IMR-90 (cell line): Measurements from ENCODE around the gene UAP1. TPM values are rescaled to one million over a fixed set of nuclear protein-coding genes. Genes with fewer than 3 reads are reported as not detected.

Source experiments
- ATAC-seq: fragments of 200-7000 bp; cut with Tn5 transposase; 2 replicates; pipeline ENCODE4 v1.9.1; 2020; ENCODE audit warnings: low read depth, mild to moderate bottlenecking, moderate library complexity
- BruUV-seq: library from RNA; stranded (reverse); fragments of 400-500 nt; replicated peaks from 2 replicates; lab custom pipeline; 2021; lab: Mats Ljungman, UMichigan
- CTCF ChIA-PET: fragments of 300-600 bp; formaldehyde crosslinking; extraction: SDS; loops from one replicate; lab custom pipeline; 2021; ENCODE audit warnings: antibody characterized with exemption; lab: Yijun Ruan, JAX
- POLR2A ChIA-PET: fragments of 300-600 bp; sonication (Branson Sonifier 250); formaldehyde crosslinking; loops from one replicate; lab custom pipeline; 2022; ENCODE audit warnings: antibody characterized with exemption; ENCODE audit not compliant: unreplicated experiment; lab: Charles Lee
- DNase-seq: peaks from one replicate; pipeline ENCODE4 v3.0.0; 2013
- H2AFZ ChIP-seq: replicated peaks from 2 replicates; pipeline ENCODE3; 2013; ENCODE audit warnings: low read length, mild to moderate bottlenecking; ENCODE audit not compliant: poor library complexity
- H2AK5ac ChIP-seq: 2 replicates; pipeline ENCODE4 v1.6.1; 2013; ENCODE audit warnings: low read depth, low read length, inconsistent platforms
- H2AK9ac ChIP-seq: replicated peaks from 2 replicates; pipeline ENCODE3; 2013; ENCODE audit warnings: mild to moderate bottlenecking, low read depth, low read length, moderate library complexity; ENCODE audit not compliant: poor library complexity
- H2BK120ac ChIP-seq: 2 replicates; pipeline ENCODE4 v1.6.1; 2013; ENCODE audit warnings: low read depth, low read length, inconsistent platforms
- H2BK15ac ChIP-seq: 3 replicates; pipeline ENCODE4 v1.6.1; 2013; ENCODE audit warnings: low read depth, low read length, inconsistent platforms
- H2BK20ac ChIP-seq: 2 replicates; pipeline ENCODE4 v1.6.1; 2013; ENCODE audit warnings: low read depth, mild to moderate bottlenecking, inconsistent platforms, low read length, moderate library complexity
- H2BK5ac ChIP-seq: 2 replicates; pipeline ENCODE4 v1.6.1; 2013; ENCODE audit warnings: mild to moderate bottlenecking, low read depth, low read length, inconsistent platforms; ENCODE audit not compliant: poor library complexity, severe bottlenecking
- H3K14ac ChIP-seq: replicated peaks from 2 replicates; pipeline ENCODE4 v1.6.1; 2013; ENCODE audit warnings: low read depth, low read length, inconsistent platforms
- H3K18ac ChIP-seq: 2 replicates; pipeline ENCODE4 v1.6.1; 2013; ENCODE audit warnings: low read depth, low read length, control low read depth
- H3K23ac ChIP-seq: 2 replicates; pipeline ENCODE4 v1.6.1; 2013; ENCODE audit warnings: low read depth, low read length, inconsistent platforms
- H3K27ac ChIP-seq: 2 replicates; pipeline ENCODE4 v1.5.1; 2013; ENCODE audit warnings: mild to moderate bottlenecking, control low read depth, low read length; ENCODE audit not compliant: insufficient read depth
- H3K27me3 ChIP-seq: 2 replicates; pipeline ENCODE4 v1.6.1; 2013; ENCODE audit warnings: low read length; ENCODE audit not compliant: control insufficient read depth, insufficient read depth
- H3K36me3 ChIP-seq: 2 replicates; pipeline ENCODE4 v1.6.1; 2013; ENCODE audit warnings: low read length, mixed read lengths; ENCODE audit not compliant: control insufficient read depth, insufficient read depth
- H3K4ac ChIP-seq: 2 replicates; pipeline ENCODE4 v1.6.1; 2013; ENCODE audit warnings: low read depth, low read length, inconsistent platforms
- H3K4me1 ChIP-seq: 2 replicates; pipeline ENCODE4 v1.6.1; 2013; ENCODE audit warnings: low read length, mixed read lengths; ENCODE audit not compliant: control insufficient read depth, insufficient read depth
- H3K4me2 ChIP-seq: 2 replicates; pipeline ENCODE4 v1.6.1; 2013; ENCODE audit warnings: low read depth, mild to moderate bottlenecking, control low read depth, low read length, moderate library complexity
- H3K4me3 ChIP-seq: 2 replicates; pipeline ENCODE4 v1.5.1; 2013; ENCODE audit warnings: low read depth, mild to moderate bottlenecking, control low read depth, low read length, moderate library complexity; ENCODE audit not compliant: insufficient read depth
- H3K56ac ChIP-seq: 2 replicates; pipeline ENCODE4 v1.6.1; 2013; ENCODE audit warnings: low read length, inconsistent platforms; ENCODE audit not compliant: insufficient read depth; ENCODE audit errors: extremely low read depth
- H3K79me1 ChIP-seq, 2 experiments: 2 replicates each; pipeline ENCODE4 v1.6.1; 2013; ENCODE audit warnings: low read length in 2 of 2, inconsistent platforms in 1 of 2, low read depth in 1 of 2
- H3K9ac ChIP-seq: 2 replicates; pipeline ENCODE4 v1.6.1; 2013; ENCODE audit warnings: low read depth, low read length, control low read depth
- H3K9me1 ChIP-seq: 2 replicates; pipeline ENCODE4 v1.6.1; 2013; ENCODE audit warnings: low read length, inconsistent platforms; ENCODE audit not compliant: insufficient read depth
- H3K9me3 ChIP-seq: 2 replicates; pipeline ENCODE4 v1.6.1; 2013; ENCODE audit warnings: low read length; ENCODE audit not compliant: control insufficient read depth, insufficient read depth
- H4K20me1 ChIP-seq: 2 replicates; pipeline ENCODE4 v1.6.1; 2013; ENCODE audit warnings: low read length, inconsistent platforms; ENCODE audit not compliant: insufficient read depth
- H4K5ac ChIP-seq: 2 replicates; pipeline ENCODE4 v1.6.1; 2013; ENCODE audit warnings: mild to moderate bottlenecking, low read depth, low read length, control low read depth
- H4K8ac ChIP-seq, 2 experiments: 2 replicates each; pipeline ENCODE4 v1.6.1; 2013; ENCODE audit warnings: low read depth in 2 of 2, low read length in 2 of 2, control low read depth in 1 of 2, inconsistent platforms in 1 of 2
- H4K91ac ChIP-seq: 2 replicates; pipeline ENCODE4 v1.6.1; 2013; ENCODE audit warnings: low read depth, low read length, inconsistent platforms; ENCODE audit not compliant: insufficient read depth
- CHD1 ChIP-seq: IDR thresholded peaks from 2 replicates; pipeline ENCODE4 v1.6.1; 2012; ENCODE audit warnings: low read depth, low read length, improper control_type of control experiment
- CTCF ChIP-seq: conservative IDR thresholded peaks from 2 replicates; pipeline ENCODE4 v1.5.1; 2012; ENCODE audit warnings: mild to moderate bottlenecking, low read depth, low read length, improper control_type of control experiment
- WGBS, 2 experiments: methylation state at CpG; one replicate each; pipeline versions ENCODE4 v1.1.5 to v1.1.7; 2013; ENCODE audit warnings: missing lambda C conversion rate in 2 of 2; ENCODE audit not compliant: insufficient read length in 1 of 2; ENCODE audit errors: extremely low coverage in 2 of 2; 5-methylcytosine and 5-hydroxymethylcytosine counted together
- dilution Hi-C: fragments of 300-500 bp; cut with HindIII; formaldehyde crosslinking; loops from one replicate; pipeline ENCODE4 v1.14.3; 2018; ENCODE audit warnings: low sequenced_read_pairs; ENCODE audit not compliant: unreplicated experiment
- in situ Hi-C: fragments of 300-500 bp; cut with MboI; formaldehyde crosslinking; loops from 3 replicates; pipeline ENCODE4 v1.14.3; 2019; ENCODE audit warnings: low sequenced_read_pairs, inconsistent platforms, mixed read lengths
- intact Hi-C: fragments of 100-400 bp; cut with micrococcal nuclease; formaldehyde crosslinking; loops from 2 replicates; pipeline ENCODE4 v1.10.0; 2022
- polyA plus RNA-seq, 3 experiments: library from polyadenylated mRNA; depleted of rRNA; stranded (reverse); fragments of >200 nt; gene quantifications; 2 replicates each; pipeline ENCODE4 v1.2.3, GENCODE V29; 2012; ENCODE audit warnings: low replicate concordance in 1 of 3
- total RNA-seq: library from RNA; depleted of rRNA; stranded (reverse); fragments of >200 nt; gene quantifications from 2 replicates; pipeline ENCODE4 v1.2.3, GENCODE V29; 2012

UAP1 gene
- total and polyA plus RNA-seq, 2 of the 4 experiments (the other 2 are of a cell fraction): 93.4 to 196 TPM

DNA sequence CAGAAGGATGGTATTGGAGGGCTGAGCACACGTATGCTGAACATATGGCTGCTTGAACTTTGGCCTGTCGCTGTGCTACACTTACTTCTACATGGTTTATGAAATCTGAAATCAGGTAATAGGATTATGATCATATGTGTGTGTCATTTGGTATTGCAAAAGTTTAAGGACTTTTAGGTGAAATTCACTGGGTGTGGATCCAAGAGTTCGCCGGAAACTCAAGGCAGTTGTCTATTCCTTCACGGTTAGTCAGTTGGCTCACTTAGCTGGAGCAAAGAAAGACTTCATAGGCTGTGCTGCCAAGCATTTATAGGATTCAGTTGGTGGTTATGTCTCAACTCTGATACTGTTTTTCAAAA, 927 bp downstream of the UAP1 start:
- Histone ChIP-seq H3K36me3 (peaks cover 6% of the 10 kb centered on the region), H2BK20ac (no peak overlapping the region), H3K4me3 (peak overlapping the region; percentile 94), H3K9ac (peak overlapping the region; percentile 88), H4K8ac (peak overlapping the region; percentile 5 to 31; a peak in 1 of 4 replicates), H2AK9ac (no peak overlapping the region), H2BK5ac (peak overlapping the region; percentile 95), H3K56ac (peak overlapping the region; percentile 47), H3K4ac (peak overlapping the region; percentile 82), H3K4me2 (peak overlapping the region; percentile 99), H3K4me1 (peaks cover 10% of the 10 kb centered on the region), H2AK5ac (peak overlapping the region; percentile 72), H2BK120ac (peak overlapping the region; percentile 17; the same call in 1 of the 2 replicates), H3K79me1 (peaks cover 3 to 36% of the 10 kb centered on the region in 2 experiments; a peak in 3 of 4 replicates), H3K9me1 (peaks cover 9% of the 10 kb centered on the region), H3K14ac (peak overlapping the region; percentile 78), H2BK15ac (no peak overlapping the region; the same call in 2 of the 3 replicates), H3K27me3 (no peaks in the 10 kb centered on the region), H3K18ac (peak overlapping the region; percentile 66; the same call in 1 of the 2 replicates), H3K27ac (peak overlapping the region; percentile 54), H3K23ac (peak overlapping the region; percentile 80), H3K9me3 (no peaks in the 10 kb centered on the region), H4K91ac (peak overlapping the region; percentile 56; the same call in 1 of the 2 replicates), H4K20me1 (peaks cover 31% of the 10 kb centered on the region), H4K5ac (0 out of 2 replicates have a peak overlapping the region, but pooled peaks have one; percentile 38), H2AFZ (no peak overlapping the region)
- dilution Hi-C loops (no loop called here), intact Hi-C loops (loop anchor here (5.0 kb wide), 2 partner anchors 35 to 505 kb away; no protein-coding TSS in a partner anchor), in situ Hi-C loops (no loop called here)
- ATAC-seq: no peak
- TF ChIP-seq CHD1 (0 out of 2 replicates have a peak, but pooled peaks have one; percentile 26), CTCF (no peak)
- WGBS, 2 experiments: 56% methylated on average over 3 of the region's 5 CpGs; no CpG with 5 or more reads in 1 of the 2 experiments
- BruUV-seq: no TSS peak
- CTCF ChIA-PET: no interaction called here
- peak; percentile 65 for DNase-seq
- POLR2A ChIA-PET: interaction anchor here (1.1 kb wide), 1 partner anchor 43 kb away, joined by 5 read pairs; no protein-coding TSS in a partner anchor
